ENCODE results near the gene SNAPC2.
"Not testable (repeated sequence)": the region's sequence is repeated elsewhere in the genome, so short reads cannot be mapped to it uniquely, and the experiment has no call there.

Gene SNAPC2

GRCh38 chr19:7888826-7889217, 31.3 kb upstream of the SNAPC2 start:
- DNase-seq = no peak

- DNase-seq = not testable (repeated sequence)
These were observed 26.6 kb upstream of the SNAPC2 start for GRCh38 chr19:7893362-7894101.

- DNase-seq = peak; percentile 62
These were observed 25.4 kb upstream of the SNAPC2 start for GRCh38 chr19:7894612-7895309.

- DNase-seq = no peak
These were observed 24.6 kb upstream of the SNAPC2 start for GRCh38 chr19:7895565-7895964.

- no peak for DNase-seq
These were observed 22.8 kb upstream of the SNAPC2 start for GRCh38 chr19:7897292-7897691.

- no peak for DNase-seq
These were observed 21.2 kb upstream of the SNAPC2 start for GRCh38 chr19:7898967-7899366.

GRCh38 chr19:7899751-7900378, 20.3 kb upstream of the SNAPC2 start:
- no peak for DNase-seq

- DNase-seq = no peak
These were observed 19.7 kb upstream of the SNAPC2 start for GRCh38 chr19:7900401-7900870.

GRCh38 chr19:7900931-7901330, 19.2 kb upstream of the SNAPC2 start:
- no peak for DNase-seq

GRCh38 chr19:7901337-7901736, 18.8 kb upstream of the SNAPC2 start:
- no peak for DNase-seq

- DNase-seq = no peak
These were observed 17.3 kb upstream of the SNAPC2 start for GRCh38 chr19:7902796-7903243.

- DNase-seq = peak; percentile 98
These were observed 16.7 kb upstream of the SNAPC2 start, which contains the start of gene MAP2K7 for GRCh38 chr19:7903244-7904073. TSS of gene MAP2K7 (plus strand) at chr19:7903877. CDS start at chr19:7903945, 68 bp downstream.

- DNase-seq = no peak
These were observed 15.8 kb upstream of the SNAPC2 start for GRCh38 chr19:7904074-7905020.

GRCh38 chr19:7905268-7905667, 14.9 kb upstream of the SNAPC2 start:
- no peak for DNase-seq

- DNase-seq = no peak
These were observed 14.3 kb upstream of the SNAPC2 start for GRCh38 chr19:7905859-7906258.

- no peak for DNase-seq
These were observed 13.0 kb upstream of the SNAPC2 start for GRCh38 chr19:7907122-7907521.

- DNase-seq = no peak
These were observed 12.6 kb upstream of the SNAPC2 start for GRCh38 chr19:7907544-7907943.

GRCh38 chr19:7908078-7908699, 11.9 kb upstream of the SNAPC2 start:
- DNase-seq = no peak

- DNase-seq = no peak
These were observed 11.2 kb upstream of the SNAPC2 start for GRCh38 chr19:7908742-7909461.

GRCh38 chr19:7909471-7910067, 10.6 kb upstream of the SNAPC2 start:
- no peak for DNase-seq

Measured in DMS153 (cell line).